K562 (cell line): ENCODE results near the gene SIM1. TPM values are rescaled to one million over a fixed set of nuclear protein-coding genes. Genes with fewer than 3 reads are reported as not detected.

Source experiments
- GABPB2 ChIP-seq: fragments of 250-450 bp; sonication (Bioruptor Pico); conservative IDR thresholded peaks from 2 replicates; pipeline ENCODE4 v1.5.1; 2021; ENCODE audit warnings: mild to moderate bottlenecking
- SMARCC2 ChIP-seq: fragments of 450-650 bp; IDR thresholded peaks from 2 replicates; pipeline ENCODE4 v1.6.1; 2017; ENCODE audit warnings: antibody characterized with exemption, moderate library complexity, mild to moderate bottlenecking, low read depth
- ZNF398 ChIP-seq: fragments of 250-450 bp; sonication (Bioruptor Pico); IDR thresholded peaks from 2 replicates; pipeline ENCODE4 v1.8.0; 2021; ENCODE audit warnings: moderate library complexity, mild to moderate bottlenecking, inconsistent platforms
- ZNF507 ChIP-seq: conservative IDR thresholded peaks from 2 replicates; pipeline ENCODE4 v1.6.1; 2017; ENCODE audit warnings: missing genetic modification characterization, missing compliant biosample characterization
- polyA plus RNA-seq, 8 experiments: library from polyadenylated mRNA; depleted of rRNA in 4 of 8; stranded (reverse) in 5 of 8; unstranded in 3 of 8; fragments of >200 nt; fragmentation: Nextera tagmentation in 2 of 8; fragmentation: Illumina TruSeq in 1 of 8; extraction: Ambion mirVana in 2 of 8; extraction: Trizol in 1 of 8; gene quantifications; 2 replicates each; pipeline versions ENCODE4 v1.2.1 to v1.2.3, GENCODE V29; 2011 to 2014; ENCODE audit warnings: inconsistent platforms in 1 of 8, missing spikeins in 1 of 8
- total RNA-seq, 7 experiments: library from RNA; depleted of rRNA in 6 of 7; stranded (reverse); fragments of >200 nt in 6 of 7; fragmentation: Illumina TruSeq in 2 of 7; extraction: Trizol in 2 of 7; gene quantifications; 2 replicates each; pipeline versions ENCODE4 v1.2.1 to v1.2.3, GENCODE V29; 2011 to 2021; ENCODE audit warnings: low replicate concordance in 1 of 7
- TF ChIP-seq, protein P1 (sequence below): sonication (generic); formaldehyde crosslinking; IDR thresholded peaks from 2 replicates; pipeline ENCODE4 v1.8.0; 2022; ENCODE audit warnings: mild to moderate bottlenecking, missing genetic modification reagents

The SIM1 gene
- total and polyA plus RNA-seq, 9 of the 15 experiments (the other 6 are each of a cell fraction or from before 2014, with no cell fraction given), result not detected

DNA sequence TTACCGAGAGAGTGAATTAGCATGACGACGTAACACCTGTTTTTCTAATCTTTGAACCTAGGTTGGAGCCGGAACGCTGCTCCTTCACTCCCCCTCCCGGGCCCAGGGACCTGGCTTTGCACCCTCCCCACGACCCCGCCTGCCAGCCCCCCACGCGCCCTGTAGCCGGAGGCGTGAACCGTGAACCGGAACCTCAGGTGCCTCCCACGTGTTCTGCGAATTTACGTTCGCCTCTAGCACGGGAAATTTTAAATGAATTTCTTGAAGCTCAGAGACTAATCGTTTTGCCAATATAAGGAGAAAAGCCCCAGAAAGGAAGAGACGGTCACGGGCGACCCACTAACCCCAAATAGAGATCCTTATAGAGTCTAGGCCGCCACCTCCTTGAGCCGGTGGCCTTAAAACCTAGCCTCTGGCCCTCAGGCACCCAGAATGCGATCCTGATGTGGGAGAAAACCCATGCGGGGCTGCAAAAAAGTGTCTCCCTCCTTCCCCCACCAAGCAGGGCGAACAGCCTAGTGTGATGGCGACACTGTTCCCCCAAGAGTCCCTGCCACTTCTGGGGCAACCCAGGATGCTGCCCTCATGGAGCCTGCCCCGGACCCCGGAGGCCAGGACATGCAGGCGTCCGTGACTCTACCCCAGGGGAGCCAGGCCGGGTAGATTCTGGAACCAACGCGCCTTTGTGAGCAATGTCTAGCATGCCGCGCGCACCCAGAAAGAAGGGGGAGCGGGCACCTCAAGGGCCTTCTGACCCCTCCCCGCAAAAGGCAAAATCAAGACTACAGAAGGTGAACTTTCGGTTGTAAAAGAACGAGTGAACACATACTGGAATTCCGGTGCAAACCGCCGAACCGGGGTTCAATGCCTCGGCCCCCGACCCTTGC is 2.7 kb upstream of the SIM1 start (continued):
- TF ChIP-seq, protein P1, sequence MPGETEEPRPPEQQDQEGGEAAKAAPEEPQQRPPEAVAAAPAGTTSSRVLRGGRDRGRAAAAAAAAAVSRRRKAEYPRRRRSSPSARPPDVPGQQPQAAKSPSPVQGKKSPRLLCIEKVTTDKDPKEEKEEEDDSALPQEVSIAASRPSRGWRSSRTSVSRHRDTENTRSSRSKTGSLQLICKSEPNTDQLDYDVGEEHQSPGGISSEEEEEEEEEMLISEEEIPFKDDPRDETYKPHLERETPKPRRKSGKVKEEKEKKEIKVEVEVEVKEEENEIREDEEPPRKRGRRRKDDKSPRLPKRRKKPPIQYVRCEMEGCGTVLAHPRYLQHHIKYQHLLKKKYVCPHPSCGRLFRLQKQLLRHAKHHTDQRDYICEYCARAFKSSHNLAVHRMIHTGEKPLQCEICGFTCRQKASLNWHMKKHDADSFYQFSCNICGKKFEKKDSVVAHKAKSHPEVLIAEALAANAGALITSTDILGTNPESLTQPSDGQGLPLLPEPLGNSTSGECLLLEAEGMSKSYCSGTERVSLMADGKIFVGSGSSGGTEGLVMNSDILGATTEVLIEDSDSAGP (CRISPR knock-in tag), result no peak
- TF ChIP-seq ZNF398 (CRISPR knock-in tag) (no peak), GABPB2 (CRISPR knock-in tag) (no peak), SMARCC2 (no peak), ZNF507 (tag) (no peak)
